Measurements from ENCODE around the gene B9D1.

DNA sequence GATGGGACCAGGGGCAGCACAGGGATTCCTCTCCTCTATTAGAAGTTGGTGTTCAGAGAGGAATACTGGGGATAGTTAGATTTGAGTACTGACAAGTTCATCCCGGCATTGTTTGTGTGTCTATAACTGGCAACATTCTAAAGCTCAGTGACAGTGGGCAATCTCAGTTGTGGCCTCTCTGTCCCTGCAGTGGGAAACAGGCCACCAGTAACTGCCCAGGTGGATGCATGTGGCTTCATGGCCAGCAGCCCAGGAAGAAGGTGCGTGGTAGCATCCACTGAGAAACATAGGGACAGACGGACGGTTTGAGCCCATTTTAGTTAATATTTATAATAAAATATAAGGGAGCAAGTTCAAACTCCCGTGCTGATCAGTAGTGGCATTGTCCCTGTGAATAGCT is 51.5 kb downstream of the B9D1 start:
- TF ChIP-seq POLR2AphosphoS5 (IDR thresholded peaks at IDR 0.05; ENCODE audit: low read depth, low read length): no peak
- TF ChIP-seq, protein P1, sequence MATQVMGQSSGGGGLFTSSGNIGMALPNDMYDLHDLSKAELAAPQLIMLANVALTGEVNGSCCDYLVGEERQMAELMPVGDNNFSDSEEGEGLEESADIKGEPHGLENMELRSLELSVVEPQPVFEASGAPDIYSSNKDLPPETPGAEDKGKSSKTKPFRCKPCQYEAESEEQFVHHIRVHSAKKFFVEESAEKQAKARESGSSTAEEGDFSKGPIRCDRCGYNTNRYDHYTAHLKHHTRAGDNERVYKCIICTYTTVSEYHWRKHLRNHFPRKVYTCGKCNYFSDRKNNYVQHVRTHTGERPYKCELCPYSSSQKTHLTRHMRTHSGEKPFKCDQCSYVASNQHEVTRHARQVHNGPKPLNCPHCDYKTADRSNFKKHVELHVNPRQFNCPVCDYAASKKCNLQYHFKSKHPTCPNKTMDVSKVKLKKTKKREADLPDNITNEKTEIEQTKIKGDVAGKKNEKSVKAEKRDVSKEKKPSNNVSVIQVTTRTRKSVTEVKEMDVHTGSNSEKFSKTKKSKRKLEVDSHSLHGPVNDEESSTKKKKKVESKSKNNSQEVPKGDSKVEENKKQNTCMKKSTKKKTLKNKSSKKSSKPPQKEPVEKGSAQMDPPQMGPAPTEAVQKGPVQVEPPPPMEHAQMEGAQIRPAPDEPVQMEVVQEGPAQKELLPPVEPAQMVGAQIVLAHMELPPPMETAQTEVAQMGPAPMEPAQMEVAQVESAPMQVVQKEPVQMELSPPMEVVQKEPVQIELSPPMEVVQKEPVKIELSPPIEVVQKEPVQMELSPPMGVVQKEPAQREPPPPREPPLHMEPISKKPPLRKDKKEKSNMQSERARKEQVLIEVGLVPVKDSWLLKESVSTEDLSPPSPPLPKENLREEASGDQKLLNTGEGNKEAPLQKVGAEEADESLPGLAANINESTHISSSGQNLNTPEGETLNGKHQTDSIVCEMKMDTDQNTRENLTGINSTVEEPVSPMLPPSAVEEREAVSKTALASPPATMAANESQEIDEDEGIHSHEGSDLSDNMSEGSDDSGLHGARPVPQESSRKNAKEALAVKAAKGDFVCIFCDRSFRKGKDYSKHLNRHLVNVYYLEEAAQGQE (IDR thresholded peaks at IDR 0.05; ENCODE audit: insufficient read depth in 1 of 2, low read depth in 2 of 2, low read length in 2 of 2): no peak

Data from PFSK-1 (cell line).